ENCODE data around the gene PRKCD.

PRKCD gene

GRCh38 chr3:53171827-53172505 lies 11.0 kb downstream of the PRKCD start:
- DNase-seq: no peak

- no peak for DNase-seq
Measured at GRCh38 chr3:53173107-53173506, 12.1 kb downstream of the PRKCD start.

- DNase-seq: no peak
Measured at GRCh38 chr3:53174346-53175250, 13.6 kb downstream of the PRKCD start.

- DNase-seq: no peak
Measured at GRCh38 chr3:53175613-53176540, 14.9 kb downstream of the PRKCD start.

DNA sequence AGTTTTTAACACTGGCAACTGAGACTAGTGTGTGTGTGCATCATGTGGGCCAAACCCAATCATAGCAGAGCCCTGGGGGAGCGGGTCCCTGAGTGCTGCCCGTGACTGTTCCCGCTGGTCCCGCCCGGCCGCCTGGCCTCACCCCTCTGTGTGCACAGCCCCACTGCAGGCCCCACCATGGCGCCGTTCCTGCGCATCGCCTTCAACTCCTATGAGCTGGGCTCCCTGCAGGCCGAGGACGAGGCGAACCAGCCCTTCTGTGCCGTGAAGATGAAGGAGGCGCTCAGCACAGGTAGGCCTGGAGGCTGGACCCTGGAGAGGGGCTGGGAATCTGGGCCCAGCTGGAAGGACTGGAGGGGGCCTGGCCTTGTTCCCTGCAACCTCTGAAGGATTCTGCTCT lies 17.2 kb downstream of the PRKCD start:
- no peak for DNase-seq

DNA sequence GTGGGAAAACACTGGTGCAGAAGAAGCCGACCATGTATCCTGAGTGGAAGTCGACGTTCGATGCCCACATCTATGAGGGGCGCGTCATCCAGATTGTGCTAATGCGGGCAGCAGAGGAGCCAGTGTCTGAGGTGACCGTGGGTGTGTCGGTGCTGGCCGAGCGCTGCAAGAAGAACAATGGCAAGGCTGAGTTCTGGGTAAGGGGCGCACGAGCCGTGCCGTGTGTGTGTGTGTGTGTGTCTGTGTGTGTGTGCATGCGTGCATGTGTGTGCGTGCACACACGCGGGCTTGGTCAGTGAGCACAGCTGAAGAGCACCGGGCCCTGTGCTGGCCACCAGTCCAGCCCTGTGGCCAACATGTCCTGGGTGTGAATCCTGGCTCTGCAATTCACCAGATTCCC lies 18.6 kb downstream of the PRKCD start:
- DNase-seq: no peak

- DNase-seq: no peak
Measured at GRCh38 chr3:53180305-53181023, 19.5 kb downstream of the PRKCD start.

DNA sequence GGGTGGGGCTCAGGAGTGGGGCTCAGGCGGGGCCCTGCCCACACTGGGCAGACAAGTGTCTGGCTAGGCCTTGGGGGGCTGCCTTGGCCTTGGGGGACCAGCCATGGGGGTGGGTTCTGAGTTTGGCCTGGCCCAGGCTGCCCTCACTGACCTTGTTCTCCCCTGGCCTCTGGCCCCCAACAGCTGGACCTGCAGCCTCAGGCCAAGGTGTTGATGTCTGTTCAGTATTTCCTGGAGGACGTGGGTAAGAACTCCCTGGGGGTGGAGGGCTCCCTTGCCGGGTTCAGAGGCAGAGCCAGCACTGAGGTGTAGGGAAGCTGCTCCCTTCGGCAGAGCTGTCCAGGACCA lies 20.0 kb downstream of the PRKCD start:
- DNase-seq: no peak

- no peak for DNase-seq
Measured at GRCh38 chr3:53181528-53181927, 20.5 kb downstream of the PRKCD start.

DNA sequence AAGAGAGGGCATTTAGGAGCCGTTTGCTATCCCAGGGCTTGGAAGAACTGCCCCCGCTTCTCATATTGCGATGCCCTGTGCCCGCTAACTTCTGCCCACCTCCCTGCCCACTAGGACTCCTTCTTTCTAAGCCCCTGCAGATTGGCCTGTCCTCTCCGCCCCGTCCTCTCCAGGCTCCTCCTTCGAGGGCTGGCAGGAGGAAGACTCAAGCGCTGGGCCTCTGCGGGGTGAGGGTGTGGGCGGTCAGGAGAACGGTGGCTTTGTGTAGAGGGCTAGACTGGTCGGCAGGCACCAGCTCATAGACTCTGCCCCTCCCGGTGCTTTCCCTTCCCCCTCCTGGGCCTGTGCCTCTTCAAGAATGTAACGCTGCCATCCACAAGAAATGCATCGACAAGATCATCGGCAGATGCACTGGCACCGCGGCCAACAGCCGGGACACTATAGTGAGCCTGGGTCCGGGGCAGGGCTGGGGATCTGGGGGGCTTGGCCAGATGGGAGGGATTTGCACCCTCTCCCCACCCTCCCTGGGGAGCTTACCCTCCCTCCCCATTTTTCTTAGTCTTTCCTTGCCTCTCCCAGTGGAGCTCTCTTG lies 21.9 kb downstream of the PRKCD start:
- no peak for DNase-seq

GRCh38 chr3:53183514-53183913 lies 22.5 kb downstream of the PRKCD start:
- no peak for DNase-seq

GRCh38 chr3:53184701-53185100 lies 23.7 kb downstream of the PRKCD start:
- DNase-seq: no peak

DNA sequence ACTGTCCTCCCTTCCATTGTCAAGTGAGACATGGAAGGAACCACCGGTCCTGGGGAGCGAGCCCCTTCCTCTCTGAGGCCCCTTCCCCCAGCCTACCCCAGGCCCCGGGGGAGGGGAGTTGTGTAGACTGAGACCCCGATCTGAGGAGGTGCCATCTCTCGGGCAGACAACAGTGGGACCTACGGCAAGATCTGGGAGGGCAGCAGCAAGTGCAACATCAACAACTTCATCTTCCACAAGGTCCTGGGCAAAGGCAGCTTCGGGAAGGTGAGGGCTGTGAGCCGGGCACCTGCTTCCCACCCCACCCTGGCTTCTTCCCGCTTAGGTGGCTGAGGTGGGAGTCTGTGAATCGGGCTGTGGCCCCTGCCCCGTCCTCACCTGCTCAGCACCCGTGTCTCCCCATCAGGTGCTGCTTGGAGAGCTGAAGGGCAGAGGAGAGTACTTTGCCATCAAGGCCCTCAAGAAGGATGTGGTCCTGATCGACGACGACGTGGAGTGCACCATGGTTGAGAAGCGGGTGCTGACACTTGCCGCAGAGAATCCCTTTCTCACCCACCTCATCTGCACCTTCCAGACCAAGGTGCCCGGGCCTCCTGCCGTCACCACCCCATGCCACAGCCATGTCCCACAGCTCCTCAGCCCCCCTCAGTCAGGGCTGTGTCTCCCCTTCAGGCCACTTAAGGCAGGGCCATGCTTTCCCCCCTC lies 24.9 kb downstream of the PRKCD start:
- no peak for DNase-seq

- no peak for DNase-seq
Measured at GRCh38 chr3:53186726-53187125, 25.7 kb downstream of the PRKCD start.

DNA sequence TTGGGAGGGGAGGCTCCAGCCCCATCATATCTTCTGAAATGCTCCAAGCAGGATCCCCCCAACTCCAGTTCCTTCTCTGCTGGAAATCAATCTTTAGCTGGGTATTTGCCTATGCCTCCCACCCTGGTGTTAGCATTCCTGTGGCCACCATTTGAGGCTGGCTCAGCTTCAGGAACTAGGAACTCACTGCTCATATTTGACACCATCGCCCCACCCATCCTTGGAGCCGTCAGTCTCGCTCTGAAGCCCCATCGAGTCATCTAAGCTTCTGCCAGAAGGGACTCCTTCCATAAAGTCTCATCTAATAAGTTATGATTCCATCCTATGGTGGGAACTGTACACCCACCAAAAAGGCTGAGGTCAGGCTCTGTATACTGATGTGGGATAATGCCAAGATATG lies 26.4 kb downstream of the PRKCD start:
- DNase-seq: no peak

GRCh38 chr3:53188136-53188685 lies 27.2 kb downstream of the PRKCD start:
- DNase-seq: no peak

DNA sequence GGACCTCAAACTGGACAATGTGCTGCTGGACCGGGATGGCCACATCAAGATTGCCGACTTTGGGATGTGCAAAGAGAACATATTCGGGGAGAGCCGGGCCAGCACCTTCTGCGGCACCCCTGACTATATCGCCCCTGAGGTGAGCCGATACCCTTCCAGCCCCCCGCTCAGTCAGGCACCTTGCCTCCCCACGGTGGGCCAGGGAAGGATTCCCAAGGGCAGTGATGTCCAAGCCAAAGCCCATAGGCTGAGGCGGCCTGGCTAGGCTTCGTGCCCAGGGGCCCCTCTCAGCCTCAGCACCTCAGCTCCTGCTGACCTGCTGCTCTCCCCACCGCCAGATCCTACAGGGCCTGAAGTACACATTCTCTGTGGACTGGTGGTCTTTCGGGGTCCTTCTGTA lies 27.7 kb downstream of the PRKCD start:
- no peak for DNase-seq

DNA sequence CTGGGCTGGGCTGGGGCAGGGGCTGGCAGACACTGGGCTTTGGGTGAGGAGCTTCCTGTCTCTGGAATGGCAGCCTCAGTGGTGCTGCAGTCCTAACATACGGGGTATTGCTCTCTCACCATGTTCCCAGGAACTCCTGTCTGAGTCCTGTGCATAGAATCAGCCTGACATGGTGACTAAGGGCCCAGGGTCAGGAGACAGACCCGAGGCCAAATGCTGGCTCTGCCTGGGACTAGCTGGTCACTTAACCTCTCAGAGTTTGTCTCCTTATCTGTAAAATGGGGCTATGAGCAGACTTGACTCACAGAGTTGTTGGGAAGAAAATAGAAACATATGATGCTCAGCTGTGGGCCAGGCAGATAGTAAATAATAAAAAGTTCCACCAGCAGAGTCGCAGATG lies 28.3 kb downstream of the PRKCD start:
- no peak for DNase-seq

- no peak for DNase-seq
Measured at GRCh38 chr3:53190659-53191058, 29.6 kb downstream of the PRKCD start.

DNA sequence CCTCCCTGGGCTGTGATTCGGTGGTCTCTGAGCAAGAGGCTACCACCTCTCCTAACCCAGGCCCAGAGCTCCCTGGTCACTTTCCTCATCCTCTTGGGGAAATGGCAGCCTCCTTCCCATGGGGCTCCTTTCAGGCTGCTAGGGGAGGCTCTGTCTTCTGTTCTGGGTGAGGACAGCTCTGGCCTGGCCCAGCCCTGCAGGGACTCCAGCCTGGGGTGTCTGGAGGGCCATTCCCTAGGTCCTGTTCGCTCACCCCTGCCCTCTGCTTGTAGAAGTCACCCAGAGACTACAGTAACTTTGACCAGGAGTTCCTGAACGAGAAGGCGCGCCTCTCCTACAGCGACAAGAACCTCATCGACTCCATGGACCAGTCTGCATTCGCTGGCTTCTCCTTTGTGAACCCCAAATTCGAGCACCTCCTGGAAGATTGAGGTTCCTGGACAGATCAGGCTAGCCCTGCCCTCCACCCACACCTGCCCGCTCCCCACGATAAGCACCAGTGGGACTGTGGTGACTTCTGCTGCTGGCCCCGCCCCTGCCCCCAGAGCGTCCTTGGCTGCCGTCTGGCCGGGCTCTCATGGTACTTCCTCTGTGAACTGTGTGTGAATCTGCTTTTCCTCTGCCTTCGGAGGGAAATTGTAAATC lies 30.9 kb downstream of the PRKCD start:
- DNase-seq: no peak

- no peak for DNase-seq
Measured at GRCh38 chr3:53192608-53193007, 31.6 kb downstream of the PRKCD start.

Data from effector CD8-positive, alpha-beta T cell (primary cell).